Measurements from ENCODE around the gene ARHGAP42.

The ARHGAP42 gene

GRCh38 chr11:100774132-100774531 is 87.0 kb downstream of the ARHGAP42 start:
- no peak for DNase-seq (ENCODE audit: low spot score)
- in situ Hi-C loops (cut with MboI; ENCODE audit: low pct_unique_long_range_greater_than_20kb, low sequenced_read_pairs, unreplicated experiment), result loop anchor here (25.0 kb wide), 1 partner anchor 88 kb away; no protein-coding TSS in a partner anchor

GRCh38 chr11:100774859-100775258 is 87.8 kb downstream of the ARHGAP42 start:
- TF ChIP-seq CTCF (IDR thresholded peaks at IDR 0.05; ENCODE audit: extremely low read depth, insufficient read depth, missing control alignments), result no peak
- in situ Hi-C loops (cut with MboI; ENCODE audit: low pct_unique_long_range_greater_than_20kb, low sequenced_read_pairs, unreplicated experiment), result loop anchor here (25.0 kb wide), 1 partner anchor 87 kb away; no protein-coding TSS in a partner anchor
- DNase-seq (ENCODE audit: low spot score), result no peak

More at GRCh38 chr11:100774132-100774531, 87.0 kb downstream of the ARHGAP42 start:
- no peak for TF ChIP-seq CTCF (IDR thresholded peaks at IDR 0.05; ENCODE audit: extremely low read depth, insufficient read depth, missing control alignments)

- DNase-seq (ENCODE audit: low spot score), result no peak
- no peak for TF ChIP-seq CTCF (IDR thresholded peaks at IDR 0.05; ENCODE audit: extremely low read depth, insufficient read depth, missing control alignments)
- in situ Hi-C loops (cut with MboI; ENCODE audit: low pct_unique_long_range_greater_than_20kb, low sequenced_read_pairs, unreplicated experiment), result no loop called here
These were observed 89.3 kb downstream of the ARHGAP42 start for GRCh38 chr11:100776212-100776896.

GRCh38 chr11:100777103-100777502 is 90.0 kb downstream of the ARHGAP42 start:
- no peak for DNase-seq (ENCODE audit: low spot score)
- in situ Hi-C loops (cut with MboI; ENCODE audit: low pct_unique_long_range_greater_than_20kb, low sequenced_read_pairs, unreplicated experiment), result no loop called here
- TF ChIP-seq CTCF (IDR thresholded peaks at IDR 0.05; ENCODE audit: extremely low read depth, insufficient read depth, missing control alignments), result no peak

GRCh38 chr11:100777736-100778135 is 90.6 kb downstream of the ARHGAP42 start:
- TF ChIP-seq CTCF (IDR thresholded peaks at IDR 0.05; ENCODE audit: extremely low read depth, insufficient read depth, missing control alignments), result no peak
- DNase-seq (ENCODE audit: low spot score), result no peak
- in situ Hi-C loops (cut with MboI; ENCODE audit: low pct_unique_long_range_greater_than_20kb, low sequenced_read_pairs, unreplicated experiment), result no loop called here

GRCh38 chr11:100778166-100778785 is 91.2 kb downstream of the ARHGAP42 start:
- in situ Hi-C loops (cut with MboI; ENCODE audit: low pct_unique_long_range_greater_than_20kb, low sequenced_read_pairs, unreplicated experiment), result no loop called here
- no peak for TF ChIP-seq CTCF (IDR thresholded peaks at IDR 0.05; ENCODE audit: extremely low read depth, insufficient read depth, missing control alignments)
- DNase-seq (ENCODE audit: low spot score), result no peak
